ENCODE measurements around the gene NXPE3.
"Not testable (repeated sequence)": the region's sequence is repeated elsewhere in the genome, so short reads cannot be mapped to it uniquely, and the experiment has no call there.

NXPE3 gene

DNA sequence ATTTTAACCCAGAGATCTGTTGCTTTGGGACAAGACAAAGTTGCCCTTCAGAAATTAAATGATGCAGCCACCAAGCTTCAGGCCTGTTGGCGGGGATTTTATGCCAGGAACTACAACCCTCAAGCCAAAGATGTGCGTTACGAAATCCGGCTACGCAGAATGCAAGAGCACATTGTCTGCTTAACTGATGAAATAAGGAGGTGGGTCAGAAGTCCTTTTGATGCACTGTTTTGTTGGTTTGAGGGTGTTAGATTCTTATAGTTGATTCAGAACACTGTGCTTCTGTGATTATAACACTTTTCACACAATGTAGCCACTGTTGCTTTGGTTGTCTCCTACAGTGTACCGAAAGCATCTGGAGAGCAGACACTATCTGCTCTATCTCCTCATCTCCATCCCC is 20.8 kb upstream of the NXPE3 start:
- Histone ChIP-seq H4K20me1 (ENCODE audit: control insufficient read depth, insufficient read depth, low read depth, low read length) (no peaks in the 10 kb centered on the region), H3K27ac (ENCODE audit: low read depth, low read length) (no peak overlapping the region), H3K9me2 (replicated peaks; ENCODE audit: control insufficient read depth, low read length) (no peaks in the 10 kb centered on the region), H3K4me2 (ENCODE audit: low read length) (no peak overlapping the region), H3K36me3 (ENCODE audit: control insufficient read depth, low read length) (peaks cover 77% of the 10 kb centered on the region), H3K9me3 (ENCODE audit: control insufficient read depth, insufficient read depth, low read length) (no peaks in the 10 kb centered on the region), H3K79me2 (ENCODE audit: control insufficient read depth, low read length) (peaks cover 5% of the 10 kb centered on the region), H3F3A (ENCODE audit: control insufficient read depth, insufficient read depth) (no peaks in the 10 kb centered on the region), H3K4me1 (ENCODE audit: control insufficient read depth, low read length) (no peaks in the 10 kb centered on the region; the same call in 1 of the 2 replicates), H3K4me3 (ENCODE audit: low read length) (no peak overlapping the region), H3K27me3 (ENCODE audit: control insufficient read depth, low read length) (no peaks in the 10 kb centered on the region)
- TF ChIP-seq, protein P1, sequence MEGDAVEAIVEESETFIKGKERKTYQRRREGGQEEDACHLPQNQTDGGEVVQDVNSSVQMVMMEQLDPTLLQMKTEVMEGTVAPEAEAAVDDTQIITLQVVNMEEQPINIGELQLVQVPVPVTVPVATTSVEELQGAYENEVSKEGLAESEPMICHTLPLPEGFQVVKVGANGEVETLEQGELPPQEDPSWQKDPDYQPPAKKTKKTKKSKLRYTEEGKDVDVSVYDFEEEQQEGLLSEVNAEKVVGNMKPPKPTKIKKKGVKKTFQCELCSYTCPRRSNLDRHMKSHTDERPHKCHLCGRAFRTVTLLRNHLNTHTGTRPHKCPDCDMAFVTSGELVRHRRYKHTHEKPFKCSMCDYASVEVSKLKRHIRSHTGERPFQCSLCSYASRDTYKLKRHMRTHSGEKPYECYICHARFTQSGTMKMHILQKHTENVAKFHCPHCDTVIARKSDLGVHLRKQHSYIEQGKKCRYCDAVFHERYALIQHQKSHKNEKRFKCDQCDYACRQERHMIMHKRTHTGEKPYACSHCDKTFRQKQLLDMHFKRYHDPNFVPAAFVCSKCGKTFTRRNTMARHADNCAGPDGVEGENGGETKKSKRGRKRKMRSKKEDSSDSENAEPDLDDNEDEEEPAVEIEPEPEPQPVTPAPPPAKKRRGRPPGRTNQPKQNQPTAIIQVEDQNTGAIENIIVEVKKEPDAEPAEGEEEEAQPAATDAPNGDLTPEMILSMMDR (IDR thresholded peaks at IDR 0.05; ENCODE audit: low read depth, low read length, poor library complexity, severe bottlenecking): no peak
- no peak for TF ChIP-seq EZH2phosphoT487 (IDR thresholded peaks at IDR 0.05; ENCODE audit: borderline replicate concordance, low read length)

DNA sequence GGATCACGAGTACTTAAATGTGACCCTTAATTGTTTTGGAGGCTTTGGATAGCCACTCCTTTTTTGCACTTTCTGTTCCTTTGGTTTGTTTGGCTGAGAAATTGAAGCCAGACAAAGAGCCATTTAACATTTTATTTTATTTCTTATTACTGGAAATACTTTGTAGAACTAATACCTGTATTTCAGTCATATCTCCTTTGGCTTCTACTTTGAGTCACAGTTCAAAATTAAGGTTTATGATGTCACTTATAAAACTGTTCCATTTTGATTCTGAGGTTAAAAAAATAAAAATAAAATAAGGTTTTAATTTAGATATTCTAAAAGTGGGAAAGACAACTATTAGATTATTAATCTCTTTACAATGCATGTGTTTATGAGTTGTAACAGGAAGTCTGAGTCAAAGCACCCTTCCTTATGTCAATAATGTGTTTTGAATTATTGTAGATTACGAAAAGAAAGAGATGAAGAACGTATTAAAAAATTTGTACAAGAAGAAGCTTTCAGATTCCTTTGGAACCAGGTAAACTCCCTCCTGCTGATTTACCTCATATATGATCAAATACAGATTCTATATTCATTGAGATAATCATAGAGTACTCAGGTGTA is 16.9 kb upstream of the NXPE3 start:
- no peak overlapping the region for H3K4me2 ChIP-seq (ENCODE audit: low read length)
- peaks cover 81% of the 10 kb centered on the region for H3K36me3 ChIP-seq (ENCODE audit: control insufficient read depth, low read length)
- H3K27ac ChIP-seq (ENCODE audit: low read depth, low read length): no peak overlapping the region
- no peaks in the 10 kb centered on the region; the same call in 1 of the 2 replicates for H3K4me1 ChIP-seq (ENCODE audit: control insufficient read depth, low read length)
- no peaks in the 10 kb centered on the region for H3K9me3 ChIP-seq (ENCODE audit: control insufficient read depth, insufficient read depth, low read length)
- no peaks in the 10 kb centered on the region for H4K20me1 ChIP-seq (ENCODE audit: control insufficient read depth, insufficient read depth, low read depth, low read length)
- peaks cover 5% of the 10 kb centered on the region for H3K79me2 ChIP-seq (ENCODE audit: control insufficient read depth, low read length)
- 0 out of 2 replicates have a peak, but pooled peaks cover 3% of the 10 kb centered on the region for H3F3A ChIP-seq (ENCODE audit: control insufficient read depth, insufficient read depth)
- H3K9me2 ChIP-seq (replicated peaks; ENCODE audit: control insufficient read depth, low read length): no peaks in the 10 kb centered on the region
- no peak for TF ChIP-seq EZH2phosphoT487 (IDR thresholded peaks at IDR 0.05; ENCODE audit: borderline replicate concordance, low read length)
- TF ChIP-seq, protein P1 (IDR thresholded peaks at IDR 0.05; ENCODE audit: low read depth, low read length, poor library complexity, severe bottlenecking): no peak
- H3K4me3 ChIP-seq (ENCODE audit: low read length): no peak overlapping the region
- H3K27me3 ChIP-seq (ENCODE audit: control insufficient read depth, low read length): no peaks in the 10 kb centered on the region

DNA sequence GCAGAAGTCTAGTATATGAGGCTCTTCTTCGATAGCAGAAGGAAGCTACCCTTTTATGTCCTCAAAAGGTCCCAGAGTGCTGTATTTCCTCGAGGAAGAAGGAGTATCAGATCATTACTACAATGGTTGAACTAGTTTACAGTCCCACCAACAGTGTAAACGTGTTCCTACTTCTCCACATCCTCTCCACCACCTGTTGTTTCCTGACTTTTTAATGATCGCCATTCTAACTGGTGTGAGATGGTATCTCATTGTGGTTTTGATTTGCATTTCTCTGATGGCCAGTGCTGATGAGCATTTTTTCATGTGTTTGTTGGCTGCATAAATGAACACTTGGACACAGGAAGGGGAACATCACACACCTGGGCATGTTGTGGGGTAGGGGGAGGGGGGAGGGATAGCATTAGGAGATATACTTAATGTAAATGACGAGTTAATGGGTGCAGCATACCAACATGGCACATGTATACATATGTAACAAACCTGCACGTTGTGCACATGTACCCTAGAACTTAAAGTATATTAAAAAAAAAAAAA is 1.2 kb upstream of the NXPE3 start:
- not testable (repeated sequence) for H4K20me1 ChIP-seq (ENCODE audit: control insufficient read depth, insufficient read depth, low read depth, low read length); H3K9me3 ChIP-seq (ENCODE audit: control insufficient read depth, insufficient read depth, low read length); H3K36me3 ChIP-seq (ENCODE audit: control insufficient read depth, low read length); H3K4me3 ChIP-seq (ENCODE audit: low read length); H3K9me2 ChIP-seq (replicated peaks; ENCODE audit: control insufficient read depth, low read length); H3K27me3 ChIP-seq (ENCODE audit: control insufficient read depth, low read length)
- Histone ChIP-seq H3K4me2 (ENCODE audit: low read length) (peak overlapping the region; percentile 93), H3K79me2 (ENCODE audit: control insufficient read depth, low read length) (peaks cover 31% of the 10 kb centered on the region), H3K4me1 (ENCODE audit: control insufficient read depth, low read length) (peaks cover 45% of the 10 kb centered on the region), H3F3A (ENCODE audit: control insufficient read depth, insufficient read depth) (peaks cover 27% of the 10 kb centered on the region), H3K27ac (ENCODE audit: low read depth, low read length) (peak overlapping the region; percentile 64)

DNA sequence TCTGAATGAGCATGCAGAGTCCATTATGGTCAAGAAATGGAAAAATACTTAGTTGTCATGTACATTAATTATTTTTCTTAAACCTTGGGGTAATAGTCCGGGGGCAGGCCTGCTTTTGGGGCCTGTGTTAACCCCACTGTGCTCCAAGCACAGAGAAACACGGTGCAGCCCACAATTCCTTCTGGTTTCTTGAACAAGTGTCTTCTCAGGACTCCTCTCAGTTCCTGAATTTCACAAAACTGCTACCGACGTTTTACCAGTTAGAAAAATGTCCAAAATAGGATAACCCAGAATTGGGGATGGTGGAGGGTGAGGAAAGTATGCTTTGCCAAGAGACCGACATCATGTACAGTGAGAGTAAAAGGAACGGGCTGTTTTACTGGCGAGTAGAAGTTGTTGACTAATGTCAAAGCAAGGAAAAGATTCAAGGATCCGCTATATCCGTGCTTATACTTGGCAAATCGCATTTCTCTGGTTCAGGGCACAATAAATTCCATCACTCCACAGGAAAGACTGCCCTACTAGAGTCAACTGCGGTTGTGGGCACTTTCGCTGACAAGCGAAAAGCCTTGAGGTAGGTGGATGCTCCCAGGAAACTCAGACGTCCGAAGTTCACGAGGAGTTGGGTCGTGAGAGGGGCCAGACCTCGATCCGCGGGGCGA is 495 bp upstream of the NXPE3 start:
- Histone ChIP-seq H3K4me2 (ENCODE audit: low read length) (peak overlapping the region; percentile 93), H3K27ac (ENCODE audit: low read depth, low read length) (peak overlapping the region; percentile 64), H4K20me1 (ENCODE audit: control insufficient read depth, insufficient read depth, low read depth, low read length) (no peaks in the 10 kb centered on the region), H3K27me3 (ENCODE audit: control insufficient read depth, low read length) (no peaks in the 10 kb centered on the region), H3F3A (ENCODE audit: control insufficient read depth, insufficient read depth) (peaks cover 25% of the 10 kb centered on the region), H3K4me1 (ENCODE audit: control insufficient read depth, low read length) (peaks cover 45% of the 10 kb centered on the region), H3K36me3 (ENCODE audit: control insufficient read depth, low read length) (peaks cover 12% of the 10 kb centered on the region), H3K4me3 (ENCODE audit: low read length) (peak overlapping the region; percentile 87), H3K9me3 (ENCODE audit: control insufficient read depth, insufficient read depth, low read length) (no peaks in the 10 kb centered on the region), H3K9me2 (replicated peaks; ENCODE audit: control insufficient read depth, low read length) (no peaks in the 10 kb centered on the region), H3K79me2 (ENCODE audit: control insufficient read depth, low read length) (peaks cover 31% of the 10 kb centered on the region)
- TF ChIP-seq, protein P1 (IDR thresholded peaks at IDR 0.05; ENCODE audit: low read depth, low read length, poor library complexity, severe bottlenecking): no peak
- TF ChIP-seq EZH2phosphoT487 (IDR thresholded peaks at IDR 0.05; ENCODE audit: borderline replicate concordance, low read length): no peak
